Gastroesophageal sphincter (tissue), 4 donors: ENCODE results near the gene AMDHD2. TPM values are rescaled to one million over a fixed set of nuclear protein-coding genes. Genes with fewer than 3 reads are reported as not detected.

Experiments
- ATAC-seq: fragments of 150-250 bp; one replicate; pipeline ENCODE4 v1.9.1; 2016; ENCODE audit warnings: mild to moderate bottlenecking, moderate library complexity
- H3K27ac ChIP-seq, 4 donors: fragments of 200-600 bp; sonication (generic) in 3 of 4; 1 replicate in 3 of 4; 2 replicates in 1 of 4; pipeline ENCODE4 v1.5.1; 2016 to 2019
- H3K27me3 ChIP-seq: fragments of 200-600 bp; sonication (generic); one replicate; pipeline ENCODE4 v1.5.1; 2019
- H3K36me3 ChIP-seq, 2 donors: fragments of 200-600 bp; sonication (generic); one replicate each; pipeline ENCODE4 v1.5.1; 2019; ENCODE audit warnings: control low read depth in 1 of 2
- H3K4me1 ChIP-seq, 3 donors: fragments of 200-600 bp; sonication (generic); 1 replicate in 2 of 3; 2 replicates in 1 of 3; pipeline ENCODE4 v1.5.1; 2016 to 2019; ENCODE audit warnings: control low read depth in 2 of 3
- H3K4me3 ChIP-seq, 2 donors: fragments of 200-600 bp; sonication (generic); one replicate each; pipeline ENCODE4 v1.5.1; 2019; ENCODE audit warnings: mild to moderate bottlenecking in 1 of 2, moderate library complexity in 1 of 2
- H3K9me3 ChIP-seq, 3 donors: fragments of 200-600 bp; sonication (generic); one replicate each; pipeline ENCODE4 v1.5.1; 2017 to 2019; ENCODE audit warnings: control low read depth in 2 of 3
- CTCF ChIP-seq, 4 experiments: fragments of 200-600 bp in 2 of 4; fragments of 450-650 bp in 2 of 4; sonication (generic) in 1 of 4; IDR thresholded peaks; one replicate each; pipeline ENCODE4 v1.5.1; 2017 to 2019; ENCODE audit warnings: antibody characterized with exemption in 4 of 4, mild to moderate bottlenecking in 2 of 4, moderate library complexity in 2 of 4
- EP300 ChIP-seq: sonication (generic); formaldehyde crosslinking; IDR thresholded peaks from one replicate; pipeline ENCODE4 v1.6.1; 2017; ENCODE audit warnings: antibody characterized with exemption, mild to moderate bottlenecking
- POLR2A ChIP-seq, 2 donors: fragments of 450-650 bp; IDR thresholded peaks; one replicate each; pipeline ENCODE4 v1.6.1; 2017; ENCODE audit warnings: antibody characterized with exemption in 2 of 2, mild to moderate bottlenecking in 2 of 2, moderate library complexity in 1 of 2
- POLR2AphosphoS5 ChIP-seq: sonication (generic); formaldehyde crosslinking; IDR thresholded peaks from one replicate; pipeline ENCODE4 v1.6.1; 2017; ENCODE audit warnings: antibody characterized with exemption
- WGBS, 2 donors: methylation state at CpG; one replicate each; pipeline ENCODE4 v1.1.5; 2018; ENCODE audit warnings: low coverage in 1 of 2; 5-methylcytosine and 5-hydroxymethylcytosine counted together
- total RNA-seq, 4 donors: library from RNA; depleted of rRNA; stranded (reverse); fragments of >200 nt; gene quantifications; one replicate each; pipeline ENCODE4 v1.1.0, GENCODE V29; 2016

Gene AMDHD2
- total RNA-seq, 4 donors from 2014 or later: 14.0 to 29.1 (median 23.4) TPM

GRCh38 chr16:2494616-2495015 lies 25.6 kb upstream of the AMDHD2 start:
- Histone ChIP-seq H3K4me1 (peaks cover 0 to 27% (median 15%) of the 10 kb centered on the region in 3 donors), H3K4me3 (no peak overlapping the region), H3K9me3 (no peaks in the 10 kb centered on the region), H3K36me3 (peaks cover 0 to 59% of the 10 kb centered on the region in 2 donors), H3K27ac (no peak overlapping the region), H3K27me3 (no peaks in the 10 kb centered on the region)
- 86 to 91% methylated on average over 5 of the region's 5 CpGs for WGBS, 2 donors
- TF ChIP-seq POLR2A (IDR thresholded peaks at IDR 0.05): no peak
- no peak for TF ChIP-seq EP300
- no peak for TF ChIP-seq CTCF (IDR thresholded peaks at IDR 0.05)
- TF ChIP-seq POLR2AphosphoS5: no peak
- no peak for ATAC-seq

- H3K9me3 ChIP-seq: no peaks in the 10 kb centered on the region
- H3K4me1 ChIP-seq: peaks cover 0 to 27% (median 15%) of the 10 kb centered on the region in 3 donors
- ATAC-seq: no peak
- 93% methylated on average over 5 of the region's 5 CpGs; no CpG with 5 or more reads in 1 of the 2 donors for whole genome bisulfite sequencing, 2 donors
- H3K4me3 ChIP-seq: no peak overlapping the region
- no peaks in the 10 kb centered on the region for H3K27me3 ChIP-seq
- TF ChIP-seq EP300 (no peak), POLR2AphosphoS5 (no peak)
- no peak overlapping the region for H3K27ac ChIP-seq
- H3K36me3 ChIP-seq: peaks cover 0 to 59% of the 10 kb centered on the region in 2 donors
These were observed 25.1 kb upstream of the AMDHD2 start for GRCh38 chr16:2495041-2495440.

GRCh38 chr16:2496223-2497115 lies 23.7 kb upstream of the AMDHD2 start:
- H3K27ac ChIP-seq: peak overlapping the region in 2 of 4 donors; percentile 46 to 49
- peaks cover 0 to 53% of the 10 kb centered on the region in 2 donors for H3K36me3 ChIP-seq
- H3K9me3 ChIP-seq: no peaks in the 10 kb centered on the region
- TF ChIP-seq EP300: no peak
- TF ChIP-seq POLR2AphosphoS5: no peak
- no peak for TF ChIP-seq CTCF (IDR thresholded peaks at IDR 0.05)
- TF ChIP-seq POLR2A (IDR thresholded peaks at IDR 0.05): no peak
- ATAC-seq: no peak
- H3K4me1 ChIP-seq: peaks cover 0 to 35% (median 20%) of the 10 kb centered on the region in 3 donors
- no peak overlapping the region for H3K4me3 ChIP-seq
- H3K27me3 ChIP-seq: no peaks in the 10 kb centered on the region
- WGBS, 2 donors: 88% methylated on average over 17 of the region's 62 CpGs; no CpG with 5 or more reads in 1 of the 2 donors

- Histone ChIP-seq H3K36me3 (peaks cover 0 to 51% of the 10 kb centered on the region in 2 donors), H3K27ac (peak overlapping the region in 2 of 4 donors; percentile 46 to 49), H3K9me3 (no peaks in the 10 kb centered on the region), H3K27me3 (no peaks in the 10 kb centered on the region), H3K4me1 (peaks cover 0 to 42% (median 26%) of the 10 kb centered on the region in 3 donors), H3K4me3 (no peak overlapping the region)
- WGBS, 2 donors: 63% methylated on average over 6 of the region's 21 CpGs; no CpG with 5 or more reads in 1 of the 2 donors
- no peak for TF ChIP-seq CTCF (IDR thresholded peaks at IDR 0.05)
- TF ChIP-seq EP300: no peak
- no peak for TF ChIP-seq POLR2AphosphoS5
- no peak for TF ChIP-seq POLR2A (IDR thresholded peaks at IDR 0.05)
- ATAC-seq: no peak
These were observed 23.0 kb upstream of the AMDHD2 start for GRCh38 chr16:2497116-2497630.

GRCh38 chr16:2497695-2498484 lies 22.3 kb upstream of the AMDHD2 start:
- Histone ChIP-seq H3K36me3 (peaks cover 0 to 46% of the 10 kb centered on the region in 2 donors), H3K4me3 (no peak overlapping the region), H3K9me3 (no peaks in the 10 kb centered on the region), H3K4me1 (peaks cover 0 to 49% (median 26%) of the 10 kb centered on the region in 3 donors), H3K27ac (peak overlapping the region in 3 of 4 donors; percentile 40 to 49 (median 46)), H3K27me3 (no peaks in the 10 kb centered on the region)
- ATAC-seq: no peak
- WGBS, 2 donors: 60 to 66% methylated on average over 2 to 6 of the region's 26 CpGs
- no peak for TF ChIP-seq EP300
- TF ChIP-seq POLR2AphosphoS5: no peak
- no peak for TF ChIP-seq CTCF (IDR thresholded peaks at IDR 0.05)
- TF ChIP-seq POLR2A (IDR thresholded peaks at IDR 0.05): no peak
